SW 1271 (cell line): ENCODE measurements around the gene CFAP251.
"Not testable (repeated sequence)": the region's sequence is repeated elsewhere in the genome, so short reads cannot be mapped to it uniquely, and the experiment has no call there.

ENCODE experiments used
- DNase-seq, 2 experiments: peaks; one replicate each; lab custom pipeline; 2025; lab: John Stamatoyannopoulos, UW

CFAP251 gene, protein sequence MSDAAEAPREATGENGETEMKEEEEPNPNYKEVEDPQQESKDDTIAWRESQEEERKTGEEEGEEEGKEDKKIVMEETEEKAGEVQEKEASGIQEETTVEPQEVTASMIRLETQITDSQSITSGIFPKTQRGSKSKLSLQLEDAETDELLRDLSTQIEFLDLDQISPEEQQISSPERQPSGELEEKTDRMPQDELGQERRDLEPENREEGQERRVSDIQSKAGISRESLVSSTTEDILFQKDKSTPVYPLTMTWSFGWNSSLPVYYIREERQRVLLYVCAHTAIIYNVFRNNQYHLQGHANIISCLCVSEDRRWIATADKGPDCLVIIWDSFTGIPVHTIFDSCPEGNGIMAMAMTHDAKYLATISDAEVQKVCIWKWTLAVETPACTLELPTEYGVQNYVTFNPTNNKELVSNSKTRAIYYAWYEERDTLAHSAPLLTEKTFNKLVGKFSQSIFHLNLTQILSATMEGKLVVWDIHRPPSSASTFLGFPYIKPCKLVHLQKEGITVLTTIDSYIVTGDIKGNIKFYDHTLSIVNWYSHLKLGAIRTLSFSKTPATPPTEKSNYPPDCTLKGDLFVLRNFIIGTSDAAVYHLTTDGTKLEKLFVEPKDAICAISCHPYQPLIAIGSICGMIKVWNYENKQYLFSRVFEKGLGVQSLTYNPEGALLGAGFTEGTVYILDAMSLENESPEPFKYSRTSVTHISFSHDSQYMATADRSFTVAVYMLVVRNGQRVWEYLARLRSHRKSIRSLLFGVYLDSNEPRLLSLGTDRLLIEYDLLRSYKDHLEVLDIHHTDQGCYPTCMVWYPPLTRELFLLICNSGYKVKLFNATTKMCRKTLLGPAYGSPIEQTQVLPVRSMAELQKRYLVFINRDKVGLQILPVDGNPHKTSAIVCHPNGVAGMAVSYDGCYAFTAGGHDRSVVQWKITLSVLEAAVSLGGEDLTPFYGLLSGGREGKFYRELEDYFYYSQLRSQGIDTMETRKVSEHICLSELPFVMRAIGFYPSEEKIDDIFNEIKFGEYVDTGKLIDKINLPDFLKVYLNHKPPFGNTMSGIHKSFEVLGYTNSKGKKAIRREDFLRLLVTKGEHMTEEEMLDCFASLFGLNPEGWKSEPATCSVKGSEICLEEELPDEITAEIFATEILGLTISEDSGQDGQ

GRCh38 chr12:121917950-121918678 is at the start of gene CFAP251:
Gene CFAP251, plus strand, starts transcription at chr12:121918592. Its CDS starts 2,714 bp downstream, at chr12:121921306.
- DNase-seq, result no peak

DNA sequence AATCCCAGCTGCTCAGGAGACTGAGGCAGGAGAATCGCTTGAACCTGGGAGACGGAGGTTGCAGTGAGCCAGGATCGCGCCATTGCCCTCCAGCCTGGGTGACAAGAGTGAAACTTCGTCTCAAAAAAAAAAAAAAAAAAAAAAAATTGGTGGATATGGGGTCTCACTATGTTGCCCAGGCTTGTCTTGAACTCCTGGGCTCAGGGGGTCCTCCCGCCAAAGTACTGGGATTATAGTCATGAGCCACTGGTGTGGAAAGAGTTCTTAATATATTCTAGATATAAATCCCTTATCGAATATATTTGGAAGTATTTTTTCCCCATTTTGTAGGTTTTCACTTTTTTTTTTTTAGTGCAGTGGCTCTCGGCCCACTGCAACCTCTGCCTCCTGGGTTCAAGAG is 49.2 kb upstream of the CFAP251 start:
- not testable (repeated sequence) for DNase-seq

GRCh38 chr12:121871467-121871866 is 46.9 kb upstream of the CFAP251 start:
- no peak for DNase-seq

GRCh38 chr12:121872546-121873215 is 45.7 kb upstream of the CFAP251 start:
- DNase-seq, result no peak

DNA sequence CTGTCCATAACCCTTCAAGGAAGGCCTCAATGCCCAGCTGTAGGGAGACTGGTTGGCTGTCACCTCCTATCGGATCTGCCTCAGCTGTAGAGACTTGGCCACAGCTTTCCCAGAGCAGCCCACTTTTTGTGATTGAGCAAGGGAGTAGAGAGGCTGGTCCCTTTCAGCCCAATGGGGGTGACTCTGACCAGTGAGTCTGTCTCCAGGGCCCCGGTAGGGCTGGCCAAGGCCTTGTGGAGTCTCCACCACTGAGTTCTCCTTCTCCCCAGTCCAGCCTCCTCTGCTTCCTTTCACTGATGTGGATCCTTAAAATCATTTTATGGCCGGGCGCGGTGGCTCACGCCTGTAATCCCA is 45.2 kb upstream of the CFAP251 start:
- no peak for DNase-seq

- DNase-seq, result no peak
These were observed 44.3 kb upstream of the CFAP251 start for GRCh38 chr12:121874071-121874470.

DNA sequence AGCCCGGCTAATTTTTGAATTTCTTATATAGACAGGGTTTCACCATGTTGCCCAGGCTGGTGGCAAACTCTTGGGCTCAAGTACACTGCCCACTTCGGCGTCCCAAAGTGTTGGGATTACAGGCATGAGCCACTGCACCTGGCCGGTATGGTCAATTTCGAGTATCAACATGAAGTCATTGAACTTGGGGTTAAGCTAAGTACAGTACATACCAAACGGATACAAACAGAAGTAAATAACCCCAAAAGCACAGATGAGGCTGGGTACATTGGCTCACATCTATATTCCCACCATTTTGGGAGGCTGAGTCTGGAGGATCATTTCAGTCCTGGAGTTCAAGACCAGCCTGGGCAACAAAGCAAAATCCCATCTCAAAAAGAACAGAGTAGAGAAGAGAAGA is 42.8 kb upstream of the CFAP251 start:
- DNase-seq, result no peak

DNA sequence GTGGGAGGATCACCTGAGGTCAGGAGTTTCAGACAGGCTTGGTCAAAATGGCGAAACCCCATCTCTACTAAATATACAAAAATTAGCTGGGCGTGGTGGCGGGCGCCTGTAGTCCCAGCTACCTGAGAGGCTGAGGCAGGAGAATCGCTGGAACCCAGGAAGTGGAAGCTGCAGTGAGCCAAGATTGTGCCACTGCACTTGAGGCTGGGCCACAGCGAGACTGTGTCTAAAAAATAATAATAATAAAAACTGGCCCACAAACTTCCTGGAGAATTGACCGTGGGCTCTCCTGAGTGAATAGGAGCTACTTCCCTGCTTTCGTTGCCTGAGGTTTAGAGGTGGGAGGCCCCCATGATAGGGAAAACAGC is 42.3 kb upstream of the CFAP251 start:
- not testable (repeated sequence) for DNase-seq

DNA sequence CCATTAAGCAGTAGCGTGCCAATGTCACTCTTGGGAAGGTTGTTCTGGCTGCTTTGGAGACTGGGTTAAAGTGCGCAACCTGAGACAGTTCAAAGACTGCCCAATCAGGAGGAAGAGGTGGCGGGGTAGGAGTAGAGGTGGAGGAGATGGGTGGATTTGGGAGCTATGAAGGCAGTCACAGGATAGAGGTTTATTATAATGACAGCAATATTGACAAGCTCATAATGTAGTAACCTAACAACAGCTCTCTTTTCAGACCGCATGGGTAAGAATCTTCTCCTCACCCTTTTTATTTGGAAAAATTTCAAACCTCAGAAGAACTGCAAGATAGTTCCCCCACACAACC is 35.1 kb upstream of the CFAP251 start:
- DNase-seq, result no peak

- not testable (repeated sequence) for DNase-seq
These were observed 33.3 kb upstream of the CFAP251 start for GRCh38 chr12:121885129-121885528.

- no peak for DNase-seq
These were observed 30.3 kb upstream of the CFAP251 start for GRCh38 chr12:121888083-121888477.

DNA sequence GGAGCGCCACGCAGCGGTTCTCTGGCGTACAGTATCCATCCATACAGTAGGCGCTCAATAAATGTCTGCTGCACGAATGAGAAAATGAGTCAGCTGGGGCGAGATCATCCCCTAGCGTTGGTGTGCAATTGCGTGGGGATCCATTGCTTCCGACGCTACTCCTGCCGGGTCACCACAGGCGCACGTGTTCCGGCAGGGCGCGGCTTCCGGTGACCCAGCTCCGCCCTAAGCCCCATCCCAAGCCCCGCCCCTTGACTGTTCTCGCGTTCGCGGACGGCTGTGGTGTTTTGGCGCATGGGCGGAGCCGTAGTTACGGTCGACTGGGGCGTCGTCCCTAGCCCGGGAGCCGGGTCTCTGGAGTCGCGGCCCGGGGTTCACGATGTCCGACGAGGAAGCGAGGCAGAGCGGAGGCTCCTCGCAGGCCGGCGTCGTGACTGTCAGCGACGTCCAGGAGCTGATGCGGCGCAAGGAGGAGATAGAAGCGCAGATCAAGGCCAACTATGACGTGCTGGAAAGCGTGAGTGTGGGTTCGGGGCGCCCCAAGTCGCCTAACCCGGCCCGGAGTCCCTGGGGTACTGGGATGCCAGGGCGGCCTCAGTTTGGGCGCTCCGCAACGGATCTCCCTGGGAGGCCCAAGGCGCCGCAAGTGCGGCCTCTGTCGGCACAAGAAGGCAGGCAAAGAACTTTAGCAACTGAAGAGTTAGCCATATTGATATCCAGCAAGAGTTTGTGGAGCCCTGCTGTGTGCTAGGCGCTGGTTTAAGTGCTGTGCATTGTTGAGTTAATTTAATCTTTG is 29.7 kb upstream of the CFAP251 start, which contains the start of gene PSMD9:
Gene PSMD9, plus strand, starts transcription at position 313 of the 796 bp plus-strand sequence. Its CDS starts 67 bp downstream, at position 380.
- peak; percentile 95 to 96 for DNase-seq

DNA sequence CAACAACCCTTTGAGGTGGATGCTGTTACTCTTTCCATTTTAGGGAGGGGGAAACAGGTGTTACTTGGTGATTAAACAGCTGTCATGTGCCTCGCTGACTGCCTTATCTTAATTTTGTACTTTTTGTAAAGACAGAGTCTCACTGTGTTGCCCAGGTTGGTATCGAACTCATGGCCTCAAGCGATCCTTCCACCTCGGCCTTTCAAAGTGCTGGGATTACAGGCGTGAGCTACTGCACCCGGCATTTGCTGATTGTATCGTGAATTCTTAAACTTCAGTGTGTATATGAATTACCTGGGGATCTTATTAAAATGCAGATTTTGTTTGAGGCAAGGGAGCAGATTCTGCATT is 29.1 kb upstream of the CFAP251 start:
- no peak for DNase-seq

- DNase-seq, result not testable (repeated sequence)
These were observed 28.7 kb upstream of the CFAP251 start for GRCh38 chr12:121889661-121890060.

- no peak for DNase-seq
These were observed 25.5 kb upstream of the CFAP251 start for GRCh38 chr12:121892673-121893561.

- no peak for DNase-seq
These were observed 24.4 kb upstream of the CFAP251 start for GRCh38 chr12:121893961-121894460.

DNA sequence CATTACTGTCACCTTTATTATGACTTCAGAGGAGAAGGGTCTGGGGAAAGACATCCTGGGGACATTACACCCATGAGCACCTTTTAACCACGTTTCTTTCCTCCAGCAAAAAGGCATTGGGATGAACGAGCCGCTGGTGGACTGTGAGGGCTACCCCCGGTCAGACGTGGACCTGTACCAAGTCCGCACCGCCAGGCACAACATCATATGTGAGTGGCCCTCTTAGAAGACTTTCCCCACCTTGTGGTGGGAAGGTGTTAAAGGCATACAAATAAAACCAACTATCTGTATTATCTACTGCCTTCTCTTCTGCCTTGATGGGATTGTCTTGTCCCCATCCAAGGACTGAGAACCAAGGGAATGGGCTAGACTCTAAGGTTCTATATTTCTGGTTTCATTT is 23.8 kb upstream of the CFAP251 start:
- DNase-seq, result peak in 1 of 2 experiments; percentile 17

DNA sequence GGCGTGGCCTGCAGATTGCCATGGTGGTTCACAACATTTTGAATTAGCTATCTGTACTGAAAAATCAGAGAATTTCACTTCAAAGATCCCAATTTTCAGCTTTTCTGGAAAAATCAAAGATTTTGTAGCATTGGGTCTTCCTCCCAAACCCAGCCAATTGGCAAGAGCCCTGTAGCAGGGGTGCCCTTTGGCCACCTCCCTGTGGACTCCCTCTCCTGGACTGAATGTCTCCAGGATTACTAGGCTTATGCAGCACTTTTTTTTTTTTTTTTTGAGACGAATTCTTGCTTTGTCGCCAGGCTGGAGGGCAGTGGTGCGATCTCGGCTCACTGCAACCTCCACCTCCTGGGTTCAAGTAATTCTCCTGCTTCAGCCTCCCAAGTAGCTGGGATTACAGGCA is 20.1 kb upstream of the CFAP251 start:
- no peak for DNase-seq

DNA sequence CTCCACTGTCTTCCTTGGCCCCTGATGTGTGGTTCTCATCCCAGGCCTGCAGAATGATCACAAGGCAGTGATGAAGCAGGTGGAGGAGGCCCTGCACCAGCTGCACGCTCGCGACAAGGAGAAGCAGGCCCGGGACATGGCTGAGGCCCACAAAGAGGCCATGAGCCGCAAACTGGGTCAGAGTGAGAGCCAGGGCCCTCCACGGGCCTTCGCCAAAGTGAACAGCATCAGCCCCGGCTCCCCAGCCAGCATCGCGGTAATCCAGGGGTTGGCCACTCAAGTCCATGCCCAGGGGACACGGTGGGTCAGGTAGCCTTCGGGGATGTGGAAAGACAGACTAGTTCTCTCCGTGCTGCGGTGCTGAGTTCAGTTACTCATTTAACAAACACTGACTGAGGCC is 18.8 kb upstream of the CFAP251 start:
- no peak for DNase-seq
